Stimulated activated CD4-positive, alpha-beta T cell treated with anti-CD3 and anti-CD28 coated beads, Interleukin-1b, Interleukin-23, amount 100 ng/mL, for 48 hours (primary cell): ENCODE results near the gene POTEF.
"Not testable (repeated sequence)": the region's sequence is repeated elsewhere in the genome, so short reads cannot be mapped to it uniquely, and the experiment has no call there.

Experiments used
- DNase-seq: peaks from one replicate; pipeline ENCODE4 v3.0.0-alpha.2; 2020

POTEF gene

DNA sequence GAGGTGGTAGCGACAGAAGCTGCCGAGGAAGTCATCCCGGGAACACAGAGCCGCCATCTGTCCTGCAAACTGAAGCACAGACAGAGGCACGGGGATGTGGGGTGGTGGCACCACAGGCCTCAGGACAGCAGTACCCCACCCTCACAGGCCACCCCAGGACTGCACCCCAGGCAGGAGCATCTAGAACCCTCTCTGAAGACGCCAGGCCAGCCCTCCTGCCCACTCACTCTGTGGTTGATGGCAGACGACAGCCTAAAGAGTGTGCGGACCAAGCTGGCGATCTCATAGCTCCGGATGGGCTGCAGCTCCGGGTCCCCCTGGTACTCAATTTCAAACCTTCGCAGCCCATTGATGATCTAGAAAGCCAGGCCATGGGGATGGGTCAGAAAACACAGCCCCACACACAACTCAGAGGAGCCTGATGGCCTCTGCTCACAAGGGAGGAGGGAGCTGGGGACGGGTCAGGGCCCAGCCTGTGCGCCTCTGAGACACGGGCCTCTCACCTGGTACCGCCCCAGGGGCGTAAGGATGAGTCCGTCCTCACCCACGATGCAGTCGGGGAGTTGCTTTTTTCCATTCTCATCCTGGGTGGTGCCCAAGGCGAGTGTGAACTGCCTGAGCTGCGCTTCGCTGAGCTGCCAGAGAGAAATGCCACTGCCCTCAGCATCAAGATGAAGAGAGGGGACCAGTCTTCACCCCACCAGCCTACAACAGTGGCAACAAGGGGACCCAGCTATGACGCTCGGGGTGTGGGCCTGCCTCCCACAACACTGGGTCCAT lies 24.0 kb upstream of the POTEF start:
- DNase-seq, result no peak

DNA sequence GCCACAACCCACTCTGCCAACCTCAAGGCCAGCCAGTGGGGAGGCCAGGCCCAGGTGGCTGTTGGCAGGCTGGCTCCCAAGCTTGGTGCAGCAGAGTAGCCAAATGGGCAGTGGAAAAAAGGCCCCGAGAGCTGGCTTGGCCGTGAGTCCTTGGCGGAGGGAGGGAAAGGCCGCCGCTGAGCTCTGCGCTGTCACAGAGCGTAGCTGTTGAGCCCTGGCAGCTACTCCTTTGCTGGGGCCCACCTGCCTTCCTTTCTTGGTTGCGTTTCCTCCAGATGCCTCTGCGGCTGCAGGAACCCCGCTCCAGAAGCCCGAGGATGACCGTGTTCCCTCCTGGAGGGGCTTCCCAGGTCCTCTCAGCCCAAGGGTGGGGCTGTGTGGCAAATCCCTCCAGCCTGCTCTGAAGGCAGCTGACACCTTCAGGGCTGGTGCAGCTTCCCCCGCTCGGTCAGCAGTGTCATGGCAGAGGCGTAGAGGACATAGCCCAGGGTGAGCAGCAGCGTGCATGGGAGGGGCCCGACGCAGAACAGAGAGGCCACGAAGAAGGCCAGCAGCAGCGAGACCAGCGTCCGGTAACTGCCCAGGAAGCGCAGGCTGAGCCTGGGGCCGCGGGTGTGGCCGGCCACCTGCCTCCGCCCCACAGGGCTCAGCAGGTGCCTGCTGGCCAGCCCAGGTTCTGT lies 23.3 kb upstream of the POTEF start:
- DNase-seq, result not testable (repeated sequence)

DNA sequence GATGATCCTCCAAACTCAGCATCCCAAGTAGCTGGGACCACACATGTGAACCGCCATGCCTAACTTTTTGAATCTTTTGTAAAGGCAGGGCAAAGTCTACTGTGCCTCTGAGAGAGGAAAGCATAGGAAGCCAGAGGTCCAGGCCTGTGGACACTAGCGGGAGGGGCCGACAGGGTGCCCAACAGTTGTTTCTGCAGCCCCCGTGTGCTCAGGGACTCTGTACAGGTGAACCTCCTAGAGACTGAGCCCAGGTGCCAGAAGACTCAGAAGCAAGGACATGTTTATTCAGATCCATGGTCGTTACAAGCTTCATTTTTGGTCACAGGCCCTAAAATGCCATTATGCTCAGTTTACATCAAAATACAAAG lies 22.1 kb upstream of the POTEF start:
- not testable (repeated sequence) for DNase-seq

DNA sequence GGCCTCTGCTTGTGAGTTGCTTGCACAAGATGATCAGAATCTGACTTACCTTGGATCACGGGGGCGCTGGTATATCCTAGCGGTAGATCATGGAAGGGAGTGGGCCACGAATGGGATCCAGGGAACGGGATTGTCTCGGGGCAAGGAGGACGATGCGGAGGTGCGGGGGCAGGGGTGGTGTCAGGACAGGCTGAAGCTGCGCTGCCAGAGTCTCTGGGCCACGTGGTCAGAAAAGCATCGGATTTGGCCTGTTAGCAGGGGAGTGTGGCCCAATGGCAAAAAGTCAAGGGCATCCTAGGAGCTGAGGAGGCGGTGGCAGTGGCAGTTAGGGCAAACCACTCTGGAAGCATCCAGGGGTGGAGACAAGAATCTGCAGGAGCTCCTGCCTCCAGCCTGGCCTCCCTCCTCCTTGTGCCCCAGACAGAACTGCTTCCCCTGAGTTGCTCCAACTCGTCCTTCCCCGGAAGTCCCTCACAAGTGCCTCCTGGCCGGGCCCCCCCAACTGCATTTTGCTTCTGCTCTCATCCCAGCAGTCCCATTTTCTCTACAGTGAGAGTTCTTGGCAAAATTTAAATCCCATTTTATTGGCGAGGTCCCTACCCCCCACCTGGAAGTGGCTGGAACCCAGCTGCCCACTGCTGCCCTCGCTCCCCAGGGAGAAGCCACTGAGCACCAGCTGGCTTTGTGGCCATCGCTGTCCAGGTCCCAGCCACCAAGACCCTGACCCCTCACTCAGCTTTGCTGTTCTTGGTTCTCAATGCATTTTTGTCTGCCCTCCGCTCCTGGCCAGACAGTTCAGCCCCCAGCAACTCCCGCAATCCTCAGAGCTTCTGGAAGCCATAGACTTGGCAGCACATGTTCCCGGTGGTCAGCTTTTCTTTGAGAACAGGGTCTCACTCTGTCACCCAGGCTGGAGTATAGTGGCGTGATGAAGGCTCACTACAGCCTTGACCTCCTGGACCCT lies 21.4 kb upstream of the POTEF start:
- DNase-seq, result no peak

DNA sequence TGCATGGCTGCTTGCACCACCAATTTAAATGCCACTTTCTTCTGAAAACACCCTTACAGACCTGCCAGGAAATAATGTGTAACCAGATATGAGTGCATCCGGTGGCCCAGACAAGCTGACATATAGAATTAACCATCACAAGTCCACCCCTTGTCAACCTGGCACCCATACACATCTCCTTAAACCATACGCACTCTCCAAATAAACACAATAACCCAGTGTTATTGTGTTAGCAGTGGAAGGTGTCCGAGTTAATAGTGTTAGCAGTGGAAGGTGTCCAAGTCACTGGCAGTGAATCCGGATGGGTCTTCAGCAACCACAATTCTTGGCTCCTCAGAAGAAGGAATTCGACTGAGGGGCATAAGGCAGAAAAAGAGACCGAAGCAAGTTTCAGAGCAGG lies 19.5 kb upstream of the POTEF start:
- not testable (repeated sequence) for DNase-seq

DNA sequence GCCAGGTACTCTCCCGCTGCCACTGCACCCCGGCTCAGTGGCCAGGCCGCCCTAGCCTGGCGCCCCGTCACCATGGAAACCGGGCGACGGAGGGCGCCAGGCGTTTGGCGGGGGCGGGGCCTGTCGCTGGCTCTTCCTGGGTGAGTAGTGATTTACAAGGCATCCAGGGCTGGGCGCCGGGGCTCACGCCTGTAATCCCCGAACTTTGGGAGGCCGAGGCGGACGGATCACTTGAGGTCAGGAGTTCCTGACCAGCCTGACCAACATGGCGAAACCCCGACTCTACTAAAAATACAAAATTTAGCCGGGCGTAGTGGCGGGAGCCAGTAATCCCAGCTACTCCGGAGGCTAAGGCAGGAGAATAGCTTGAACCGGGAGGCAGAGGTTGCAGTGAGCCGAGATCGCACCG lies 16.0 kb upstream of the POTEF start, which contains the start of gene CCDC74B:
CCDC74B (minus strand) TSS at position 107 of the 409 bp plus-strand sequence. CDS start 116 bp downstream, outside the sequence.
- DNase-seq, result peak; percentile 52

DNA sequence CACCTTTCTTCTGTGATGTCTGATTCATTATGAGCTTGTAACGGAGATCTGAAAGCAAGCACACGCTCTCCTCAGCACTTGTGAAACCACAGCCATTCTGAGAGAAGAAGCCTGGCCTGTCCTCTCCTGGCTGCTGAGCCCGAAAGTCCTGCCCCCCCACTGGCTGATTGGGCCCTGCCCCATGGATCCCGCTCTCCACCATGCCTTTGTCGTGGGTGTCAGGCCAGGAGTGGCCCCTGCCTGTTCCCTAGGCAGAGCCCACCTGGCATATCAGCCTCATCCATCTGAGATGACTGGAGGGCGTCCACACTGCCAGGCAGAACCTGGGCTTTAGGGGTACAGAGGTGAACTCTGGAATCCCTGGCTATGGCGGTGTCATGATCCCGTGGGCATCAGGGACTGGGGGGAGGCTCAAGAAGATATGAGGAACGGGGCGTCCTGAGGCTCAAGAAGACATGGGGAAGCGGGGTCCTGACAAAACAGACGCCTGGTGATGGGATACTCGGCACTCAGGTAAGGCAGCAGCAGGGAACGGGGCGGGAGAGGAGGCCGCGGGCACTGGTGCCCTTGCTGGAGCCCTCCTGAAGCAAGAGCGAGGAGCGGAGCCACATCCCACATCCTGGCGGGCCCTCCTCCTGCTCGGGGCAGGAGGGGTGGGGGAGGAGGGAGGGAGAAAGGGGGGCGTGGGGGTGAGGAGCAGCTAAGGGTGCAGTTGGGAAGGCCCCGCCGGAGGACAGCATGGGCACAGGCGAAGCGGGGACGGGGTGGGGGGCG lies 14.4 kb upstream of the POTEF start:
- DNase-seq, result not testable (repeated sequence)

DNA sequence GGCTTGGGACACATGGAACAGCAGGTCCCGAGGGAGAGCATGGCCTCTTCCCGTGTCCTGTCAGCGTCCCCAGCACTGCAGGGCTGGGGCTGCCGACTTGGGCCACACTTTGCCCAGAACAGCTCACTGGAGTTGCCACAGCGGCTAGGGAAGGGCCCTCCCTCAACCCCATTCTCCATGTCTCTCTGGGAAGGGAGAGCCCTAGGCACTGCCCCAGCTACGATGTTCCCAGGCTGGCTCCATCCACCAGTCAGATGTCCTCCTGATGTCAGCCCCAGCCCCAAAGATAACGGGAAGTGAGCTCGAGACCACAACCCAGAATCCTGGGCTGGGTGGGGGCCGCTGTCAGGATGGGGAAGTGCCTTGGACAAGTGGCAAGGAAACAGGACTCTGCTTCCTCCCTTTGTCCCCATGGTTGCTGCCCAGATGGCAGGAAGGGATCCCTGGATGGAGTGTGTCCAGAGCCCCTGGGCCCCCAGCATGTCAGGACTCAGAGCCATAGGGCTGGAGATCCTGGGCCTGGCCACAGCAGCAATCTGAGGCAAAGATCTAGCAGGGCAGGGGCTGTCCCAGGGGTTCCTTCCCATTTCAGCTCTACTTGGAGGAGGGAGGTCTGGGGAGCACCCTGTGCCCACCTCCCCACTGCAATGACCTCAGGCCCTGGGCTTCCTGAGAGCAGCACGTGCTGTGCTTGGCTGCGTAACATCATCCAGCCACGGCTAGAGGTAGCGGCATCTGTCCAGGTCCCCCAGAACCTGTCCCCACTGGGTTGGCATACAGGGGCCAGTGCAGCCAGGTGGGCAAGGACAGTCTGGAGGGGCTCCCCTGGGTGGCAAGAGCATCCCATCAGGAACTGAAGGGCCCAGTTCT lies 13.6 kb upstream of the POTEF start:
- DNase-seq, result not testable (repeated sequence)

DNA sequence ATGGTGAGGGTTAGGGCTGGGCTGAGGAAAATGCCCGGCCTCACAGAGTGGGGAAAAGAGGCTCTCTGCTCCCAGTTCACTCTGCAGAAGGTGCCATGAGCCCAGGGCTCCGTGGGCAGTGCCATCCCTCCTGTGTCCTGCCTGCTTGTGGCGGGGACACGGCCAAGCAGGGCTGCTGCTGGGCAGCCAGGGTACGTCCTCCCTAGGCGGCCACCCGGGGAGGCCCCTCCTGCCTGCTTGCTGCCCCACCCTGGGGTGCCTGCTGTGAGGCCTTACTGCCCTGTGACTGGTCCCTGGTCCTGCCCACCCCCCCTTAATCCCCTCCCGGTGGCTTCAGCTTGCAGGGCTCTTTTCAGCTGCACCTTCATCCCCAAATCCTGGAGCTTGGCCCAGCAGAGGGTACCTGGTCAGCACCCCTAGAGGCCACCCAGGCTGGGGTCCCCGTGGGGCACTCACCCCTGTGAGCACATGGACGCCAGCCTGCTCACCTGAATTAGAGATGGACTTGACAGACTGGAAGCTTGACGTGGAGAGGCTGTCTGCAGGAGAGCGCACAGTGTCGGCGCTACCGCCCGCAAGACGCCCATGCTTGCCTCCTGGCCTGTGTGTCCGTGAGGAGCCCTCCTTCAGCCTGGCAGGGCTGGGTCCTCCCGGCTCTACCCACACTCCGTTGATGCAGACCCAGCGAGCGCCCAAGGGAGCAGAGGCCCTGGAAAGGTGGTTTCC lies 12.8 kb upstream of the POTEF start:
- not testable (repeated sequence) for DNase-seq

DNA sequence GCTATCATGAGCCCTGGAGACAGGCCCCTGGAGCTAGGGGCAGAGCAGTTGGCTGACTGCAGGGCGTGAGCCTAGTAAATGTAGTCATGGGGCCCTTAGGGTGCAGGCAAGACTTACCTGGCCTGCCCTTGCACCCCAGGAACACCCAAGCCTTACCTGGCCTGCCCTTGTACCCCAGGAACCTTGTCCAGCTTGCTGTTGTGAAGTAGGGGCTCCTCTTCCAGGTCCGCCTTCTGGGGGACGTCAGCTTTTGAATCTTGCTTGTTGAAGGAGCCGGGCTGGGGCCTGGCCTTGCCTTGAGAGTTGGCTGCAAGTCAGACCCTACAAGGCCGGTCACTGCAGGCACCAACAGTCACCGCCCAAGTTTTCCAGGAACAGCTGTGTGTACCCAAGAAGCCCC lies 12.0 kb upstream of the POTEF start:
- not testable (repeated sequence) for DNase-seq

DNA sequence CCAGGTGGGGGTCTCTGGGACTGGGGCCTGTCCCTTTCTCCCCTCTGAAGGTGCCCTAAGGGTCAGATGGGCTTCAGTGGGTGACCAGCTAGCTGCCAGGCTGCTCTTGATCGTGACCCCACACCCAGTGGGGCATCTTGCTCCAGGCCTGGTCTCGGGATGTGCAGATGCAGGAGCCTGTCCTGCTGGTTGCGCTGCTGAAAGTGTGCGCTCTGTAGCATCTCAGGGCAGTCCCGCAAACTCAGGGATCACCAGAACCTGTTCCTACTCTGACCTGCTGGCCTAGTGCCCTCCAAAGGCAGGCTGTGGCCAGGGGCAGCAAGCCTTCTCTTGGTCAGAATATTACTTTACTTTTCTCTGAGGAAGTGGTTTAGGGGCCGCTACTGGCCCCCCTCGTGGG lies 11.5 kb upstream of the POTEF start:
- not testable (repeated sequence) for DNase-seq

DNA sequence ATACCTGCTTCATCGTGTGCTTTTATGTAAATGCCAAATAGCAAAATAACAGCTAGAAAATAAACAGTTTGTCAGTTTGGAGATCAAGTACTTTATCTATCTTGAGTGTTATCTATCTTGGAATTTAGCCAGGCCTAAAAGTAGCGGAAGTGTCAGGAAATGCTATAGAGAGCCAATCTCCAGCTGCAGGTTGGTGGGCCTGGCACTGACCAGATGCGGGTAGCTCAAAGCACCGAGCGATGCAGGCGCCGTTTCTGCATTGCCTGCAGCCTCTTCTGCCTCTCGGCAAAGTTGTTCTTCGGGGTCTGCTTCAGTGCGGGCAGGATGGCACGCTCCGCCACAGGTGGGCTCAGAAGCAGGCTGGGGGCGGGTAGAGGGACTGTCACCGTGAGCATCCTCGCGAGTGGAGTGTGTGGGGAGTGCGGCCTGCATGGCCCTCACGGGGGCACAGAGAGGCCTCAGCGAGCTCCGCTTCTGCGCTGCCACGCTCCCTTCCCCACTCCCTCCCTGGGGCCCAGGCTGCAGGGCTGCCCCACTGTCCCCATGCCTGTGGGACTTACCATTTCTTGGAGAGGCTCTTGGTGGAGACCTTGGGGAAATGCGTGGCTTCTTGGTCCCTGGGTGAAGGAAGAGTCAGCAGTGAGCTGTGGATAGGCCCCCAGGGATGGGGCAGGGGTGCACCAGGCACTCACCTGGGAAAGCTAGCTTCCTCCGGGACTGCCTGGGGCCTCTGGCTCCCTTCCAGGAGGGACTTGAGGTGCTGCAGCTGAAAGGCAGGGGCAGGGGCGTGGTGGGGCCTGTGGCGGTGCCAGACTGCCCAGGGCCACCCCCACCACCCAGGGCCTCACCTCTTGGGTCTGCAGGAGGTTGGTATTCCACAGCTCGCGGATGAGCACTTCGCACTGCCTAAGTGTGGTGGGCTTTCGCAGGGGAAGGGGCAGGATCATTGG lies 10.6 kb upstream of the POTEF start:
- not testable (repeated sequence) for DNase-seq

DNA sequence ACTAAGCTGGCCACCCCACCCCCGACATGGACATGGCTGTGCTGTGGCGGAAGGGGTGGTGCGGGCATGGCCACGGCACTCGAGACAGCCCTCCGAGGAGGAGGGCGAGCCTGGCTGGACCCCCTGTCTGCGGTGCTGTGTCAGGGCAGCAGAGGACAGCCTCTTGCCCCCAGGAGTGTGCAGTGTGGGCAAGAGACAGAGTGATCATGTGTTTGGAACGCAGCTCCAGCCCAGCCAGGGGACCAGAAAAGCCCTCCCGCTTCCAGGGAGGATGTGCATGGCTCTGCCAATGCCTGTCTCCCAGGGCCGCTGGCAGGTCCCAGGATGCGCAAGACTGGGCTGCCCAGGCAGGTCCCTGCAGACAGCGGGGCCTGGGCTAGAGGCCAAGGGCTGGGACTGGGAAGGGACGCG lies 9.8 kb upstream of the POTEF start:
- DNase-seq, result not testable (repeated sequence)

DNA sequence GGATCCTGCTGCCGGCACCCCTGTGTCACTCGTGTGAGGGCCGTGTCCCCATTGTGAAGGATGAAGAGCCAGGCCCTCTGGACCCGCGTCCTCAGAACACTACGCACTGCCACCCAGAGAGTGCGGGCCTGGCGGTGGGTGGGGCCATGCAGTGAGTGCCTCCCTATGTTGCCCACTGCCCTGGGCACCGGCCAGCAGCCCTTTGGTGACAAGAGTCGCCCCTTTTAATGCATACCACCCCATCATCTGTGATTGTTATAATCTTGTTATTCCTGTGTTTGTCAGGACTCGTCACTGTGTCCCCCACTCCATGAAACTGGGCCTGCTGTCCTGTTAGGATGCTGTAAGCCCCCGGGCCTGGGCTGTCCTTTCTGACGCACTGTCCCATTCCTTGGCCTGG lies 9.3 kb upstream of the POTEF start:
- not testable (repeated sequence) for DNase-seq

DNA sequence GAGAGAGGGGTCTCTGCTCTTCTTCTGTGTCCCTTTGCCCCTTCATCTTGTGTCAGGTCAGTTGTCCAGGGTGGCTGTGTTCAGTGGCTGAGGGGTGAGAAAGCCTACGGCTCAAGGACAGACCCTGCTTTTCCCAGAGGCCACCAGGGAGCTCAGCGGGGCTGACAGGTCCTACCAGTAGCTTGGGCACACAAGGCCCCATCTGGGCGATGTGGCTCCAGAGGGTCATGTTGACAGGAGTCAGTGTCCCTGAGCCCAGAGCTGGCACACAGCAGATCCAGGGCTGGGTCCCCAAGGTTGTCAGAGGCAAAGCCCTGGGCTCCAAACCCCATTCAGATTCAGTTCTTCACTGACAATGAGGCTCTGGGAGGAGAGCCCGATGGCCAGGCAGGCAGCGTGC lies 8.1 kb upstream of the POTEF start:
- not testable (repeated sequence) for DNase-seq

DNA sequence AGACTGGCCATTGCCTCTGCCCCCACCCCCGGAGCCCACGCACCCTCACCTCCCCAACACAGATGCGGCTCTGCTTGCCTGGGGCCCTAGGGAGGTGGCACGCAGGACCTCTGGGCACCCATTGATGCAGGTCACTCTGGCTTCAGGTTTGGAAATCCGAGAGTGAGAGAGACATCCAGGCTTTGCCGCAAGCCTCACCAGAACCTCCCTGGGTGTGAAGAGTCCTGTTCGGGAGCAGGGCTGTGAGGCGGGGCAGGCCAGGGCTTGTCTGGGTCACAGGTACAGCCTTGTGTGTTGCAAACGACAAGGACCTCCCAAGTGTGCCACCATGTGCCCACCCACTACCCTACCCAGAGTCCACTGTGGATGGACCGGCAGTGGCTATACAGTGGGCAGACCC lies 7.5 kb upstream of the POTEF start:
- DNase-seq, result not testable (repeated sequence)

DNA sequence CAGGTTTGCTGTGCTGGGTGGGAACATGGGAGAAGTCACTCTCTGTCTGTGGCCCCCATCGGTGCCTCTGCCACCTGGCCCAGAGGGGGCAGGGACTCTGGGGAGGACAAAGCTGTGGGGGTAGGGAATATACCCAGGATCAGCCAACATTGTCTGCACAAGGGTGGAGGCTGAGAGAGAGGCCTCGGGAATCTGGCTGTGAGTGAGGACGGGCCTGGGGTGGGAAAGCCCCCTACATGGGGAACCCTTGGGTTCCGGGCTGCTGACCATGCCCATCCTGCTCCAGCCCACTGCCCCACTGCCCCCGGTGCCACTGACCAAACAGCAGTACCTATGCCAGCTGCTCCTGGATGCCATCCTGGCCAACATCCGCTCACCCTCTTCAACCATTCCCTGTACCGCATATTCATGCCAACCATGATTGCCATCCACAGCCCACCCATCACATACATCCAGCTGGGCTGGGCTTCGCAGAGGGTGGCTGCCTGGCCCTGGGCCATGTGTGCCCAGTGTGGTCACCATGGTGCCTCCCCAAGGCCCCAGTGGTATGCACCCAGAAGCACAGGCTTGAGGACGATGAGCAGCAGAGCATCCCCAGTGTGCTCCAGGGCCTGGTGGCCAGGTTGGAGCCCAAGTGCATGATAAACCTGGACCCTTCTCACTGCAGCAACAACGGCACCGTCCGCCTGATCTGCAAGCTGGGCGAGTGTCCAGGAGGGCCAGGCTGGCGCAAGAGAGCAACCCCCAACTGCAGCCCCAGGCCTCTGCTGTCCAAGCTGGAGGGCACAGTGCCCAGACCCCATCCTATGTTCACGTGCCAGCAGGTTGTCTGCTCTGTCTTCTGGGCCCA lies 6.9 kb upstream of the POTEF start:
- no peak for DNase-seq

DNA sequence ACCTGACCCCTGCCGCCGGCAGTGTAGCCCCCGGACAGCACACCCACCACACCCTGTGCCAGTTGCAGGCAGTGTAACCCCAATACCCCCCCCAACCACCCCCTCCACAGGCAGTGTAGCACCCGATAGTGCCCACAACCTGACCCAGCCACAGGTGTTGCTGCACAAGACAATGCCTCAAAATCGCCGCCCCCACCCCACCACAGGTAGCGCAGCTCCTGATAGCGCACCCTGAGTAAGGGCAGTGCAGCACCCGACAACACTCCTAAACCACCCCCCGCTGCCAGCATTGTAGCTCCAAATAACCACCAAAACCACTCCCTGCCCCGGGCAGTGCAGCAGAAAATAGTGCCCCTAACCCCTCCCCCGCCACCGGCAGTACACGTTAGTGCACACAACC lies 558 bp downstream of the POTEF start:
- DNase-seq, result not testable (repeated sequence)
